K562 (cell line): ENCODE results near the gene SEMA6B. TPM values are rescaled to one million over a fixed set of nuclear protein-coding genes. Genes with fewer than 3 reads are reported as not detected.

ENCODE experiments used
- ATAC-seq: fragments of 200-7000 bp; cut with Tn5 transposase; 3 replicates; pipeline ENCODE4 v1.9.1; 2020; ENCODE audit warnings: moderate library complexity
- BruUV-seq: library from RNA; stranded (reverse); fragments of 400-500 nt; replicated peaks from 2 replicates; lab custom pipeline; 2021; lab: Mats Ljungman, UMichigan
- CTCF ChIA-PET: fragments of 300-600 bp; formaldehyde crosslinking; extraction: SDS; loops from one replicate; lab custom pipeline; 2021; ENCODE audit warnings: low intra/inter-chr PET ratio; lab: Yijun Ruan, JAX
- POLR2A ChIA-PET: fragments of 300-600, 350-650 bp; sonication (Branson Sonifier 250); formaldehyde crosslinking; extraction: SDS; loops from one replicate; lab custom pipeline; 2021; ENCODE audit warnings: antibody characterized with exemption, inconsistent platforms; lab: Yijun Ruan, JAX
- DNase-seq, 4 experiments: peaks; one replicate each; pipeline versions ENCODE4 v3.0.0 to v3.0.0-alpha.2; 2011 to 2018; ENCODE audit warnings: low spot score in 3 of 4, mixed read lengths in 3 of 4; ENCODE audit errors: extremely low read depth in 1 of 4
- FAIRE-seq: peaks from 2 replicates; lab custom pipeline; 2011; peaks lifted over from hg19 to GRCh38; lab: Jason Lieb, UNC
- H2AFZ ChIP-seq: 2 replicates; pipeline ENCODE4 v1.6.0; 2011; ENCODE audit warnings: low read depth, low read length, control low read depth, inconsistent platforms
- H3K27ac ChIP-seq: fragments of 200-600 bp; 3 replicates; pipeline ENCODE4 v1.8.0; 2011; ENCODE audit warnings: low read depth, mild to moderate bottlenecking, control low read depth, inconsistent platforms, low read length, moderate library complexity, mixed read lengths; ENCODE audit errors: extremely low read depth
- H3K27me3 ChIP-seq, 2 experiments: fragments of 300-600 bp in 1 of 2; 2 replicates in 1 of 2; 3 replicates in 1 of 2; pipeline versions ENCODE4 v1.6.0 to v1.8.0; 2011; ENCODE audit warnings: inconsistent platforms in 2 of 2, low read length in 2 of 2, mild to moderate bottlenecking in 1 of 2, mixed read lengths in 1 of 2, moderate library complexity in 1 of 2; ENCODE audit not compliant: control insufficient read depth in 2 of 2, insufficient read depth in 2 of 2
- H3K36me3 ChIP-seq: fragments of 300-600 bp; 3 replicates; pipeline ENCODE4 v1.8.0; 2011; ENCODE audit warnings: mild to moderate bottlenecking, low read length, inconsistent platforms; ENCODE audit not compliant: control insufficient read depth, insufficient read depth
- H3K4me1 ChIP-seq, 2 experiments: fragments of 200-600 bp in 1 of 2; replicated peaks in 1 of 2; 2 replicates in 1 of 2; 3 replicates in 1 of 2; pipeline versions ENCODE4 v1.5.1 to v1.8.0; 2011; ENCODE audit warnings: inconsistent platforms in 2 of 2, low read length in 2 of 2, mild to moderate bottlenecking in 1 of 2, mixed read lengths in 1 of 2, moderate library complexity in 1 of 2; ENCODE audit not compliant: control insufficient read depth in 2 of 2, insufficient read depth in 2 of 2
- H3K4me2 ChIP-seq: 2 replicates; pipeline ENCODE4 v1.6.1; 2011; ENCODE audit warnings: low read length, control low read depth, inconsistent platforms, mixed read lengths; ENCODE audit not compliant: insufficient read depth
- H3K4me3 ChIP-seq: fragments of 200-600 bp; sonication (generic), shearing (Covaris generic); 2 replicates; pipeline ENCODE4 v1.5.1; 2016; ENCODE audit warnings: control low read depth, inconsistent platforms
- H3K79me2 ChIP-seq: fragments of 200-600 bp; 3 replicates; pipeline ENCODE4 v1.8.0; 2011; ENCODE audit warnings: low read length, inconsistent platforms; ENCODE audit not compliant: control insufficient read depth, insufficient read depth
- H3K9ac ChIP-seq, 2 experiments: 2 replicates each; pipeline versions ENCODE4 v1.6.0 to v1.6.1; 2011; ENCODE audit warnings: low read depth in 2 of 2, low read length in 2 of 2, control low read depth in 1 of 2, inconsistent platforms in 1 of 2, mild to moderate bottlenecking in 1 of 2, mixed read lengths in 1 of 2; ENCODE audit not compliant: insufficient read depth in 1 of 2
- H3K9me1 ChIP-seq: one replicate; pipeline ENCODE4 v1.6.0; 2011; ENCODE audit warnings: inconsistent platforms, mild to moderate bottlenecking, low read length, moderate library complexity; ENCODE audit not compliant: control insufficient read depth, insufficient read depth
- H3K9me3 ChIP-seq: replicated peaks from 2 replicates; pipeline ENCODE4 v1.5.1; 2011; ENCODE audit warnings: low read depth, low read length, inconsistent platforms; ENCODE audit not compliant: control insufficient read depth, insufficient read depth
- H4K20me1 ChIP-seq: replicated peaks from 2 replicates; pipeline ENCODE4 v1.6.1; 2011; ENCODE audit warnings: low read length, inconsistent platforms, mixed read lengths; ENCODE audit not compliant: control insufficient read depth, insufficient read depth
- CREM ChIP-seq: IDR thresholded peaks from 2 replicates; pipeline ENCODE4 v1.6.1; 2014; ENCODE audit warnings: antibody characterized with exemption, low read depth
- ETS1 ChIP-seq: conservative IDR thresholded peaks from 2 replicates; pipeline ENCODE4 v1.6.1; 2011; ENCODE audit warnings: low read depth, mild to moderate bottlenecking, low read length; ENCODE audit not compliant: control insufficient read depth
- GTF2A2 ChIP-seq: IDR thresholded peaks from 2 replicates; pipeline ENCODE4 v1.6.1; 2016; ENCODE audit warnings: mild to moderate bottlenecking, missing genetic modification characterization, missing compliant biosample characterization
- JUN ChIP-seq, 2 experiments: sonication (generic) in 1 of 2; formaldehyde crosslinking in 1 of 2; IDR thresholded peaks; 2 replicates each; pipeline versions ENCODE4 v1.6.1 to v1.8.0; 2012 to 2022; ENCODE audit warnings: borderline replicate concordance in 2 of 2, mild to moderate bottlenecking in 2 of 2, improper control_type of control experiment in 1 of 2, low read depth in 1 of 2, low read length in 1 of 2, missing genetic modification reagents in 1 of 2
- NCOA6 ChIP-seq: fragments of 450-650 bp; IDR thresholded peaks from 2 replicates; pipeline ENCODE4 v1.6.1; 2017; ENCODE audit warnings: mild to moderate bottlenecking
- NR3C1 ChIP-seq: sonication (generic); formaldehyde crosslinking; IDR thresholded peaks from 2 replicates; pipeline ENCODE4 v1.8.1; 2022; ENCODE audit warnings: missing genetic modification reagents
- SMARCA4 ChIP-seq: fragments of 450-650 bp; IDR thresholded peaks from 2 replicates; pipeline ENCODE4 v1.6.1; 2016
- TEAD1 ChIP-seq, 2 experiments: fragments of 450-650 bp in 1 of 2; sonication (generic) in 1 of 2; formaldehyde crosslinking; IDR thresholded peaks; 2 replicates each; pipeline versions ENCODE4 v1.4.0 to v1.8.0; 2020 to 2022; ENCODE audit warnings: mild to moderate bottlenecking in 2 of 2, missing genetic modification reagents in 1 of 2
- TEAD4 ChIP-seq, 2 experiments: sonication (generic) in 1 of 2; formaldehyde crosslinking in 1 of 2; IDR thresholded peaks; 2 replicates each; pipeline versions ENCODE4 v1.6.1 to v1.8.0; 2012 to 2022; ENCODE audit warnings: borderline replicate concordance in 1 of 2, inconsistent platforms in 1 of 2, low read length in 1 of 2, mild to moderate bottlenecking in 1 of 2, missing genetic modification reagents in 1 of 2
- TRIM24 ChIP-seq, 2 experiments: fragments of 450-650 bp; IDR thresholded peaks; 2 replicates each; pipeline ENCODE4 v1.6.1; 2016
- ZEB2 ChIP-seq: fragments of 450-650 bp; IDR thresholded peaks from 2 replicates; pipeline ENCODE4 v1.6.1; 2016
- ZFPM2 ChIP-seq: fragments of 250-450 bp; sonication (Bioruptor Pico); IDR thresholded peaks from 2 replicates; pipeline ENCODE4 v1.5.1; 2022; ENCODE audit warnings: mild to moderate bottlenecking
- ZNF324 ChIP-seq: fragments of 250-450 bp; sonication (Bioruptor Pico); IDR thresholded peaks from 2 replicates; pipeline ENCODE4 v1.4.0; 2020; ENCODE audit warnings: mild to moderate bottlenecking
- ZNF395 ChIP-seq: fragments of 200-800 bp; sonication (Bioruptor generic); IDR thresholded peaks from 2 replicates; pipeline ENCODE4 v1.6.1; 2017; ENCODE audit warnings: missing genetic modification characterization, missing compliant biosample characterization
- ZNF740 ChIP-seq, 3 experiments: fragments of 200-800 bp in 1 of 3; sonication (Bioruptor generic) in 1 of 3; sonication (generic) in 1 of 3; formaldehyde crosslinking in 1 of 3; IDR thresholded peaks; 2 replicates each; pipeline versions ENCODE4 v1.6.1 to v1.8.0; 2016 to 2022; ENCODE audit warnings: mild to moderate bottlenecking in 2 of 3, missing compliant biosample characterization in 2 of 3, missing genetic modification characterization in 2 of 3, missing genetic modification reagents in 1 of 3
- ZNF766 ChIP-seq: fragments of 200-800 bp; sonication (Bioruptor generic); conservative IDR thresholded peaks from 2 replicates; pipeline ENCODE4 v1.6.1; 2016; ENCODE audit warnings: missing genetic modification characterization, missing compliant biosample characterization
- ZNF77 ChIP-seq: fragments of 250-450 bp; sonication (Bioruptor Pico); IDR thresholded peaks from 2 replicates; pipeline ENCODE4 v1.5.0; 2020
- whole genome bisulfite sequencing: fragments of 100-300 bp; shearing (Covaris generic); methylation state at CpG from one replicate; pipeline ENCODE4 v1.1.6; 2016; ENCODE audit warnings: low coverage, mixed read lengths; ENCODE audit not compliant: insufficient coverage; ENCODE audit errors: missing lambda C conversion rate; 5-methylcytosine and 5-hydroxymethylcytosine counted together
- in situ Hi-C: fragments of 300-500 bp; cut with MboI; formaldehyde crosslinking; loops from 4 replicates; pipeline ENCODE4 v1.15.0; 2018; ENCODE audit warnings: inconsistent platforms, mixed read lengths
- intact Hi-C: fragments of 100-400 bp; cut with micrococcal nuclease; formaldehyde crosslinking; loops from 2 replicates; pipeline ENCODE4 v1.14.2; 2022
- polyA plus RNA-seq, 8 experiments: library from polyadenylated mRNA; depleted of rRNA in 4 of 8; stranded (reverse) in 5 of 8; unstranded in 3 of 8; fragments of >200 nt; fragmentation: Nextera tagmentation in 2 of 8; fragmentation: Illumina TruSeq in 1 of 8; extraction: Ambion mirVana in 2 of 8; extraction: Trizol in 1 of 8; gene quantifications; 2 replicates each; pipeline versions ENCODE4 v1.2.1 to v1.2.3, GENCODE V29; 2011 to 2014; ENCODE audit warnings: inconsistent platforms in 1 of 8, missing spikeins in 1 of 8
- total RNA-seq, 7 experiments: library from RNA; depleted of rRNA in 6 of 7; stranded (reverse); fragments of >200 nt in 6 of 7; fragmentation: Illumina TruSeq in 2 of 7; extraction: Trizol in 2 of 7; gene quantifications; 2 replicates each; pipeline versions ENCODE4 v1.2.1 to v1.2.3, GENCODE V29; 2011 to 2021; ENCODE audit warnings: low replicate concordance in 1 of 7

Gene SEMA6B
- total and polyA plus RNA-seq, 9 of the 15 experiments (the other 6 are each of a cell fraction or from before 2014, with no cell fraction given) = 0.65 to 4.6 (median 2.5) TPM; not detected in 2

GRCh38 chr19:4575267-4576015 lies 16.0 kb upstream of the SEMA6B start:
- H3K4me2 ChIP-seq = 0 out of 2 replicates have a peak overlapping the region, but pooled peaks have one; percentile 35
- peak; percentile 23 for ATAC-seq
- peak; percentile 65; the same call in 1 of the 2 replicates for TF ChIP-seq JUN (IDR thresholded peaks at IDR 0.05; ENCODE audit: borderline replicate concordance, low read depth, low read length)
- no peak for TF ChIP-seq JUN (CRISPR knock-in tag; IDR thresholded peaks at IDR 0.05; ENCODE audit: borderline replicate concordance)
- TF ChIP-seq TEAD4 (IDR thresholded peaks at IDR 0.05; ENCODE audit: low read length) = peak; percentile 69
- no peak for TF ChIP-seq TEAD4 (CRISPR knock-in tag; IDR thresholded peaks at IDR 0.05; ENCODE audit: borderline replicate concordance)
- TF ChIP-seq GTF2A2 (tag) = no peak
- TF ChIP-seq TEAD1 (CRISPR knock-in tag; IDR thresholded peaks at IDR 0.05) = peak in 1 of 2 experiments; percentile 93; a peak in 2 of 4 replicates
- no peak for TF ChIP-seq ZNF324 (CRISPR knock-in tag)
- TF ChIP-seq SMARCA4 = peak; percentile 64
- no peak for TF ChIP-seq ZNF77 (CRISPR knock-in tag)
- no peak for TF ChIP-seq ZEB2
- peak; percentile 91 for TF ChIP-seq CREM
- no peak for TF ChIP-seq ZFPM2 (CRISPR knock-in tag)
- TF ChIP-seq NCOA6 = no peak
- 0 out of 2 replicates have a peak, but pooled peaks have one; percentile 17 for TF ChIP-seq ZNF395 (CRISPR knock-in tag)
- peak in 1 of 2 experiments; percentile 20; a peak in 1 of 4 replicates for TF ChIP-seq TRIM24 (IDR thresholded peaks at IDR 0.05)
- TF ChIP-seq ZNF740 (CRISPR knock-in tag; IDR thresholded peaks at IDR 0.05) = 0 out of 2 replicates have a peak, but pooled peaks have one; percentile 32
- TF ChIP-seq ZNF740 (tag; IDR thresholded peaks at IDR 0.05) = no peak
- no peak for TF ChIP-seq NR3C1
- TF ChIP-seq ETS1 = peak; percentile 23; the same call in 1 of the 2 replicates
- no peak for TF ChIP-seq ZNF766 (CRISPR knock-in tag)

More at GRCh38 chr19:4575267-4576015, 16.0 kb upstream of the SEMA6B start:
- H3K9me3 ChIP-seq = no peaks in the 10 kb centered on the region
- WGBS = 23% methylated on average over 15 of the region's 19 CpGs
- BruUV-seq = no TSS peak
- CTCF ChIA-PET = interaction anchor here (0.6 to 3.6 kb wide), 4 partner anchors 18 to 228 kb away, joined by 3 to 25 read pairs (median 4); no protein-coding TSS in a partner anchor
- no peaks in the 10 kb centered on the region for H3K79me2 ChIP-seq
- peak overlapping the region; percentile 38; the same call in 1 of the 2 replicates for H2AFZ ChIP-seq
- in situ Hi-C loops (loop anchor here (5.0 to 10.0 kb wide), 2 partner anchors 62 to 219 kb away; partner anchors contain the start of genes FEM1A and TNFAIP8L1), intact Hi-C loops (loop anchor here (1.0 kb wide), 2 partner anchors 58 to 61 kb away; no protein-coding TSS in a partner anchor)
- peaks cover 4% of the 10 kb centered on the region for H4K20me1 ChIP-seq
- H3K4me1 ChIP-seq = peaks cover 25 to 49% of the 10 kb centered on the region in 2 experiments
- no peaks in the 10 kb centered on the region for H3K9me1 ChIP-seq
- FAIRE-seq (no peak), DNase-seq (peak; percentile 73 to 75 (median 74))
- H3K4me3 ChIP-seq = no peak overlapping the region; the same call in 1 of the 2 replicates
- peak overlapping the region; percentile 10 to 75; a peak in 3 of 4 replicates for H3K9ac ChIP-seq
- POLR2A ChIA-PET = interaction anchor here (0.7 to 2.0 kb wide), 2 partner anchors 47 to 102 kb away, joined by 3 to 4 read pairs; no protein-coding TSS in a partner anchor
- H3K27me3 ChIP-seq = no peaks in the 10 kb centered on the region
- no peaks in the 10 kb centered on the region for H3K36me3 ChIP-seq
- peak overlapping the region; percentile 53; the same call in 2 of the 3 replicates for H3K27ac ChIP-seq
